OCI-LY1 (cell line): ENCODE measurements around the gene GDPD3.

Source experiments
- CTCF ChIP-seq: fragments of 200-600 bp; sonication (generic), shearing (Covaris generic); IDR thresholded peaks from 2 replicates; pipeline ENCODE4 v1.5.1; 2017; ENCODE audit warnings: mild to moderate bottlenecking, antibody characterized with exemption, low read length, moderate library complexity, mixed read lengths
- EZH2 ChIP-seq: fragments of 200-600 bp; sonication (generic), shearing (Covaris generic); IDR thresholded peaks from 2 replicates; pipeline ENCODE4 v1.8.0; 2017; ENCODE audit warnings: borderline replicate concordance, mixed run types, mild to moderate bottlenecking, antibody characterized with exemption, low read length, moderate library complexity, mixed read lengths

- TF ChIP-seq EZH2: no peak
- TF ChIP-seq CTCF: no peak
Measured at GRCh38 chr16:30122604-30123160, 9.3 kb upstream of the GDPD3 start.
